GM19468 (cell line): ENCODE results near the gene FBXO34.
"Not testable (repeated sequence)": the region's sequence is repeated elsewhere in the genome, so short reads cannot be mapped to it uniquely, and the experiment has no call there.

Source experiments
- ATAC-seq: cut with Tn5 transposase; IDR thresholded peaks from one replicate; pipeline ENCODE4 v1.9.1; 2021; ENCODE audit warnings: mild to moderate bottlenecking, moderate library complexity, moderate number of reproducible peaks; ENCODE audit not compliant: unreplicated experiment; ENCODE audit errors: extremely low read depth

The FBXO34 gene

DNA sequence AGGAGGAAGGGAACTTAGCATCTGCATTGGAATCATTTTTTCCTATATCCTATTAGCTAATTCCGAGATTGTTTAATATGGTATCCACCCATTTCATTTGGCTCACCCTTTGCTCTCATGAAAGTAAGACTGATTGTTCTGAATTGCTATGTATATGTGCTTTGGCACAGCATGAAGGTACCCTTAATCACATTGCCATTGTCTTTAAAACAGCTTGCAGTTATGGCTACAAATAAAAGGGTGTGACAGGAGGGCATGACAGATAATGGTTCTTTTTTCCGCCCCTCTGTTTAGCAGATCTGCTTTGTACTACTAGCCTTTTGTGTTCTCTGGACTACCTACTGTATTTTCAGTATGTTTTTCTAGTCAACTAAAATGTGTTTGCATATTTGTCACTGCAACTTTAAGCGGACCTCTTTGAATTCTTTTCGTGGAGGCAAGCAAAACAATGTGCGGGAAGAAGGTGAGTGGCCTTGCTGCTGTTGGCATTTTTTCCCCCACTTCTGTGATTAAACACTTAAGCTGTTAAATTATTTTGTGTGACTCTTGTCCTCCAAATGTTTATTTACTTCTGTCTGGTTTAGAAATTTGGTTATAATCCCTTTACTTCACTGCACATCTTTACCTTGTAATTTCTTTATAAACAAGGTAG is 35.8 kb downstream of the FBXO34 start:
- ATAC-seq = no peak

DNA sequence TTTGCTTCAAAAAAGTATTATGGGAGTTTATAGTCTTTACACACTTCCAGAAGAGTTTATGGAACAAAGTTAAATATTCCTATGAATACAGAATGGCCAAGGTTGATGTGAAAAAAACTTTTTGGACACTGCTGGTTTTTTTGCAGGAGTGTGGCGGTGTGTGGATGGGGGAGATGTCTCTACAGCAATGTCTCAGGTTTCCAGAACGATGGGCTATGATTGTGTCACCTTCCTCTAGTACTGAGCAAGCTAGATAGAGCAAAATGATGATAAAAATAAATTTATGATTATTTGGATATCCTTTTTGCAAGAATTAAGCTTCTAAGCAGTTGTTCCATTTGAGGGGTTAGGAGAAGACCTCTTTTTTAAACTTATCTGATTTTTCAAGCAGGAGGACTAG is 37.9 kb downstream of the FBXO34 start:
- ATAC-seq = no peak

GRCh38 chr14:55309761-55310365 is 38.6 kb downstream of the FBXO34 start:
- ATAC-seq = no peak

GRCh38 chr14:55312379-55313030 is 41.3 kb downstream of the FBXO34 start:
- not testable (repeated sequence) for ATAC-seq

- no peak for ATAC-seq
Measured at GRCh38 chr14:55313480-55313879, 42.3 kb downstream of the FBXO34 start.

GRCh38 chr14:55314449-55314848 is 43.2 kb downstream of the FBXO34 start:
- no peak for ATAC-seq

- no peak for ATAC-seq
Measured at GRCh38 chr14:55316564-55316963, 45.3 kb downstream of the FBXO34 start.

DNA sequence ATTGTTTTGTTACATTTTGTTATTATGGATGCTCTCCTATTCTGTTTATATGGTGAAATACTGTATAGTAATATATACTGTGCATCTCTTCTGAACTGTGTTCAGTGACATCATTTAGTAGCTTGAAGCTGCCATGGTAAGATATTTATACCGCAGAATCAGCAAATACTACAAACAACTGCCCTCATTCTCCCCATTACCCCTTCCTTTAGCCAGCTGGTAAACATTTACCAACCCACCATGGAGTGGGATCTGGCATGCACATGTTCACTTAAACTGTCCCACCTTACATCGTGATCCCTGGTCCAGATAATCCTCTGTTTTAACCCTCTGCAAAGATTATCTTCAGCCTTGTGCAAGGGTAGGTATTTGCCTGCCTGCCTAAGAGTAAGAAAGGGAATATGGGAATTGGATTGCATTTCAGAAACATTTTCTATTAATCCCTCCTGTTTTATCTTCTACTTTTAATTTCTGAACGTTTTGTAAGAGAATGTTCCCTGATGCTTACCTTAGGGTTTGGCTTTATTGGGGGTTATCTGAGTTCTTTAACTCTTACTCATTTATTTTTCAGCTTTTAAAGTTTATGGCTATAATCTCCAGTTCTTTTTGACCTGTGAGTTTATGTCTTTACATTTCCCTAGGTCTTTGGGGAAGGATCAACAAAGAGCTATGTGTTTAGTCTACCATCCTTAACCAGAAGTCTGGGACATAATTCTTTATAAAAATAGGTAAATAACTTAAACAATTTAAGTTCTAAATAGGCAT is 46.5 kb downstream of the FBXO34 start:
- no peak for ATAC-seq

GRCh38 chr14:55318694-55319093 is 47.5 kb downstream of the FBXO34 start:
- no peak for ATAC-seq

DNA sequence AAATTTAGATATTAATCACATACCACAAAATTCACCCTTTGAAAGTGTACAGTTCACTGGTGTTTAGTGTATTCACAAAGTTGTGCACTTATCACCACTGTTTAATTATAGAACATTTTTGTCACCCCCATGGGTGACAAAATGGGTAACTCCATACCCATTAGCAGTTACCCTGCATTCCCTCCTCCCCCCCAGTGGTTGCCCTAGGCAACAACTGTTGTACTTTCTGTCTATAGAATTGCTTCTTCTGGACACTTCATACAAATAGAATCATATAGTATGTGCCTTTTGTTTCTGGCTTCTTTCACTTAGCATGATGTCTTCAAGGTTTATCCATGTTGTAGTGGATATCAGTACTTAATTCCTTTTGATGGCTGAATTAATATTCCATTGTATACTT is 52.7 kb downstream of the FBXO34 start:
- no peak for ATAC-seq

DNA sequence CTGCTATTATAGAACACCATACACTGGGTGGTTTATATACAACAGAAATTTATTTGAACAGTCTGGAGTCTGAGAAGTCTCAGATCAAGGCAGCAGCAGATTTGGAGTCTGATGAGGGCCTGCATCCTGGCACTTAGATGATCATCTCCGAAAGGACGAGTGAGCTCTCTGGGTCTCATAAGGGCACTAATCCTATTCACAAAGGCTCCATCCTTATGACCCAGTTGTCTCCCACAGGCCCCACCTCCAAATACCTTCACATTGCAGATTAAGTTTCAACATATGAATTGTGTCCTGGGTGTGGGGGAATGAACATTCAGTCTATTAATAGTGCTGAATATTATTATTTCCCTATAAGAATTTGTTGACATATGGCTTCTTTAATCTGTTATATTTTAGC is 53.6 kb downstream of the FBXO34 start:
- no peak for ATAC-seq

GRCh38 chr14:55327179-55327578 is 56.0 kb downstream of the FBXO34 start:
- ATAC-seq = no peak

- ATAC-seq = no peak
Measured at GRCh38 chr14:55328317-55328716, 57.1 kb downstream of the FBXO34 start.

- ATAC-seq = no peak
Measured at GRCh38 chr14:55329999-55330710, 58.9 kb downstream of the FBXO34 start.

- ATAC-seq = peak; percentile 29
Measured at GRCh38 chr14:55332654-55333570, 61.7 kb downstream of the FBXO34 start.

DNA sequence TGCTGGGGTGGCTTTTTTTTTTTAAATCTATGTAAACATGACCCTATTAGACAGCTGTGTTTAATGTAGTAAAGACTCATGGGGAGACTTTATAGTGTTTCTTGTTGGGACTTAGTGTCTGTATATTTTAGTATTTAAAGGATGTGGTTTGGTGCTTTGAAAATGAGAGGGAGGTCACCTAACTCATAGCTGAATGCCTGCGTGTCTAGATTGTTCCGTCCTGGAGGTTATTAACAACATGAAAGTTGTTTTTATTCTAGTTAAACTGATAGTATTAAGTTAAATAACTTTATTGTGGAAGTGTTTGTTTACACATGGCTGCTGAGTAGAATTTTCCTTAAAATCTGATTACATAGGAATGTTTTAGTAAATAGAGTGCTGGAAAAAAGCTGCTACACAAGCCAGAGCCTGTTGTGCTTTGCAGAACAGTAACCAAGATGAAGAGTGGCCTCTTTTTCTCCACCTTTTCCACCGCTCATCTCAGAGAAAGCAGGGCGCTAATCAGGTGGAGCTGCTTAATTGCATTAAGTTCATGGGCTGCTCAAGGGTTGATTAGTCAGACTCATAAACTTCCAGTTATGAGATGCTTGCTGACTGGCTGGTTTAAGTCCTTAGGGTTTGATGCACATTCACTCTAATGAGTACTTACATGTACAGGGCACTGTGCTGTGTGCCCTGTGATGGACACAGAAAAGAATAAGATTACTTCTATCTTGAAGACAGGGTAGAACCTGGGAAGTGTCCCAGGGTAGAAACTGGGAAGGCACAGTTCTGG is 62.7 kb downstream of the FBXO34 start:
- no peak for ATAC-seq

- ATAC-seq = no peak
Measured at GRCh38 chr14:55336162-55336561, 64.9 kb downstream of the FBXO34 start.

DNA sequence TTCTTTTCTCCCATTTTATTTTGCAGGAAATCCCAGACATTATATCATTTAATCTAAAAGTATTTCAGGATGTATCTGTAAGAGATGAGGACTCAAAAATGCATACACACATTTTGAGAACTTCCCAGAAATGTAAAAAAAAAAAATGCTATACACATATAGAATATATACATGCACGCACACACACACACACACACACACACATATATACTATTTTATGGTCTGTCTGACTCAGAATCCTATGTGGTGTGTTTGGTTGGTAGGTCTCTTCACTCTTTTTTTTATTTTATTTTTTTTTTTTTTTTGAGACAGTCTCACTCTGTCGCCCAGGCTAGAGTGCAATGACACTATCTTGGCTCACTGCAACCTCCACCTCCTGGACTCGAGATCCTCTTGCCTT is 65.5 kb downstream of the FBXO34 start:
- ATAC-seq = no peak

DNA sequence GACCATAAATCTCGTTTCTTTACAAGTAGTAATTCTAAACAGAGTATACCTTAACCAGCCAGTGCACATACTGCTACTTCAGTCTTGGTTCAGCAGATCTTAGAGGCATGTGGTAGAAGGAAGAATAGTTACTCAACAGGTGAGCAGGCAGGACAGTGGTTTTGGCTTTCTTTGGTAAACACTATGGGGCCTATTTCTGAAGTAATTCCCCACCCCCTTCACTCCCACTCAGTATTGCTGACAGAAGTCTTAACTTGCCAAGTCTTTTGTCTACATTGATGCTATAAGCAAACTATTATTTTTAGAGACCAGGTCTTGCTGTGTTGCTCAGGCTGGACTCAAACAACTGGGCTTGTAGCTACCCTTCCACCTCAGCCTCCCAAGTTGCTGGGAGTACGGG is 68.5 kb downstream of the FBXO34 start:
- peak; percentile 28 for ATAC-seq
